A673 (cell line): Measurements from ENCODE around the gene GPC6.

Source experiments
- CTCF ChIP-seq: fragments of 300-800, 200-600 bp; sonication (generic); conservative IDR thresholded peaks from 2 replicates; pipeline ENCODE4 v1.5.1; 2017; ENCODE audit warnings: low read depth, mild to moderate bottlenecking, antibody characterized with exemption, low read length, moderate library complexity, mixed read lengths
- EZH2 ChIP-seq: fragments of 200-600 bp; sonication (generic); IDR thresholded peaks from 2 replicates; pipeline ENCODE4 v1.6.1; 2017; ENCODE audit warnings: borderline replicate concordance, low read depth, mild to moderate bottlenecking, mixed read lengths, antibody characterized with exemption, low read length; ENCODE audit not compliant: poor library complexity, severe bottlenecking

DNA sequence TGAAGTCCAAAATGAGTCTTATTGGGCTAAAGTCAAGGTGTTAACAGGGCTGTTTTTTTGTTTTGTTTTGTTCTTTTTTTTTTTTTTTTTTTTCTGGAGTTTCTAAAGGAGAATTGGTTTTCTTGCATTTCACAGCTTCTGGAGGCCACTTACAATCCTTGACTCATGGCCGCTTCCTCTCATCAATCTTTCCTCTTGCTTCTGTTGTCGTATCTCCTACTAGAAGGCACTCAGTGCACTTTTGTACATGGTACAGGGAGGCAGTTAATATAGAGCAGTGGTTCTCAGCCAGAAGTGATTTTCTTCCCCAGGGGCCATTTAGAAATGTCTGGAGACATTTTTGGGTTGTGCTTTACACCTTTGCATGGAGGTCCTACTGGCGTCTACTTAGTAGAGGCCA is 706.3 kb downstream of the GPC6 start:
- TF ChIP-seq CTCF (no peak), EZH2 (no peak)
